Pancreas (tissue), 10 donors: ENCODE measurements around the gene ERCC8. TPM values are rescaled to one million over a fixed set of nuclear protein-coding genes. Genes with fewer than 3 reads are reported as not detected.
A peak's percentile ranks its signal among the peaks of the same experiment; 100 is the strongest.

Experiments
- ATAC-seq, 4 donors: fragments of 200-7000 bp; cut with Tn5 transposase; one replicate each; pipeline versions ENCODE4 v1.8.0 to v1.9.1; 2020; ENCODE audit warnings: mild to moderate bottlenecking in 4 of 4, moderate library complexity in 4 of 4
- DNase-seq, 6 donors: peaks; one replicate each; pipeline ENCODE4 v3.0.0-alpha.2; 2020
- FAIRE-seq: peaks from 2 replicates; lab custom pipeline; 2012; peaks lifted over from hg19 to GRCh38; lab: Jason Lieb, UNC
- H3K27ac ChIP-seq, 4 donors: fragments of 200-600 bp; sonication (generic); 1 replicate in 3 of 4; 2 replicates in 1 of 4; pipeline versions ENCODE4 v1.5.0 to v1.8.0; 2020
- H3K27me3 ChIP-seq, 4 donors: fragments of 200-600 bp; one replicate each; pipeline ENCODE4 v1.8.0; 2021
- H3K36me3 ChIP-seq, 3 donors: fragments of 200-600 bp; sonication (generic) in 1 of 3; one replicate each; pipeline versions ENCODE4 v1.5.0 to v1.8.0; 2020 to 2021
- H3K4me1 ChIP-seq, 3 donors: fragments of 200-600 bp; one replicate each; pipeline ENCODE4 v1.8.0; 2021
- H3K4me3 ChIP-seq, 4 donors: fragments of 200-600 bp; sonication (generic) in 2 of 4; one replicate each; pipeline versions ENCODE4 v1.5.0 to v1.8.0; 2020 to 2021
- H3K9me3 ChIP-seq, 4 donors: fragments of 200-600 bp; one replicate each; pipeline ENCODE4 v1.8.0; 2021
- CTCF ChIP-seq, 4 donors: fragments of 200-600 bp; sonication (generic) in 3 of 4; IDR thresholded peaks; one replicate each; pipeline versions ENCODE4 v1.5.0 to v1.8.0; 2021; ENCODE audit warnings: antibody characterized with exemption in 4 of 4
- WGBS, 2 donors: extraction: QIAGEN DNeasy Blood & Tissue Kit; methylation state at CpG; one replicate each; pipeline ENCODE4 v1.1.7; 2013; 5-methylcytosine and 5-hydroxymethylcytosine counted together
- intact Hi-C, 3 donors: fragments of 100-400 bp; cut with DNase I; formaldehyde crosslinking; loops; one replicate each; pipeline versions ENCODE4 v1.11.1 to v1.14.2; 2022
- polyA plus RNA-seq, 2 donors: library from polyadenylated mRNA; stranded (reverse); fragments of 200-250 nt; gene quantifications; one replicate each; pipeline ENCODE4 v1.2.3, GENCODE V29; 2013
- total RNA-seq, 6 donors: library from RNA; stranded (reverse); fragmentation: NEBNext Ultra II Directional in 4 of 6; extraction: Animal tissue kit (Norgen Biotek cat#: 25700) in 4 of 6; gene quantifications; one replicate each; pipeline versions ENCODE4 v1.2.1 to v1.2.4, GENCODE V29; 2021 to 2023
- donor health status: healthy with polysubstance abuse.
- donor health status: DM: no; HTN: no; CAD: no; lungs with moderate emphysema.
- donor health status: DM: no; HTN: no; CAD: no.
- donor health status: control.
- donor health status: control.
- donor health status: Bipolar disorder and iron deficiency.
- donor health status: DM: yes; HTN: yes; CAD: no.
- donor health status: DM: no; HTN: no; CAD: no.
- donor health status: DM: no; HTN: no; CAD: no.
- donor health status: DM: yes; HTN: yes; CAD: no.

Gene ERCC8
- total and polyA plus RNA-seq, 8 donors: 2.6 to 5.0 (median 4.0) TPM

- H3K9me3 ChIP-seq: no peaks in the 10 kb centered on the region
- 46 to 47% methylated on average over 3 of the region's 3 CpGs for WGBS, 2 donors
- peaks cover 0 to 9% (median 4%) of the 10 kb centered on the region in 3 donors for H3K4me1 ChIP-seq
- no peaks in the 10 kb centered on the region for H3K36me3 ChIP-seq
- FAIRE-seq (no peak), ATAC-seq (no peak), DNase-seq (no peak)
- no peak overlapping the region for H3K27ac ChIP-seq
- no peaks in the 10 kb centered on the region for H3K27me3 ChIP-seq
- intact Hi-C loops: no loop called here
- TF ChIP-seq CTCF (IDR thresholded peaks at IDR 0.05): no peak
- H3K4me3 ChIP-seq: no peak overlapping the region
These were observed 108.7 kb downstream of the ERCC8 start for GRCh38 chr5:60836131-60836530.

DNA sequence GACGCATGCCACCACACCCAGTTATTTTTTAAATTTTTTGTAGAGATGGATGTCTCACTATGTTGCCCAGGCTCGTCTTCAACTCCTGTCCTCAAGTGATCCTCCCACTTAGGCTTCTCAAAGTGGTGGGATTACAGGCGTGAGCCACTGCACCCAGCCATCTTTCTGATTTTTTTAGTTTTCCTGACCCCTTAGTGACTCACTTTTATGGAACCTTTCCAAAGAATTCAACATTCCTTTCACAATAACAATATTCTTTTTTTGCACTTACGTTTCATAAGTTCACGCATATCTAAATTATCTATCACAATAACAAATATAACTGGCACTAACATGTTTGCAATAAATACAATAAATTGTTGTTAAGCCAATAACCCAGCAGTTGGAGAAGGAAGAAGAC is 109.3 kb downstream of the ERCC8 start:
- FAIRE-seq: no peak
- H3K27me3 ChIP-seq: no peaks in the 10 kb centered on the region
- no peak overlapping the region for H3K4me3 ChIP-seq
- no peak for ATAC-seq
- TF ChIP-seq CTCF (IDR thresholded peaks at IDR 0.05): no peak
- H3K4me1 ChIP-seq: peaks cover 0 to 14% (median 4%) of the 10 kb centered on the region in 3 donors
- H3K27ac ChIP-seq: no peak overlapping the region
- intact Hi-C loops: no loop called here
- no peak for DNase-seq
- H3K36me3 ChIP-seq: no peaks in the 10 kb centered on the region
- 78 to 84% methylated on average over 5 of the region's 5 CpGs for WGBS, 2 donors
- H3K9me3 ChIP-seq: no peaks in the 10 kb centered on the region

GRCh38 chr5:60833520-60833919 is 111.3 kb downstream of the ERCC8 start:
- no peak overlapping the region for H3K27ac ChIP-seq
- no peaks in the 10 kb centered on the region for H3K27me3 ChIP-seq
- H3K9me3 ChIP-seq: peaks cover 0 to 3% (median 0%) of the 10 kb centered on the region in 4 donors
- ATAC-seq (no peak), FAIRE-seq (no peak), DNase-seq (no peak)
- H3K36me3 ChIP-seq: no peaks in the 10 kb centered on the region
- no peak overlapping the region for H3K4me3 ChIP-seq
- peaks cover 0 to 14% (median 4%) of the 10 kb centered on the region in 3 donors for H3K4me1 ChIP-seq
- intact Hi-C loops: no loop called here
- TF ChIP-seq CTCF (IDR thresholded peaks at IDR 0.05): no peak

- peaks cover 0 to 3% (median 0%) of the 10 kb centered on the region in 4 donors for H3K9me3 ChIP-seq
- DNase-seq (peak in 1 of 6 donors; percentile 7), ATAC-seq (peak; percentile 44 to 67 (median 60)), FAIRE-seq (peak; percentile 51)
- intact Hi-C loops: no loop called here
- no peaks in the 10 kb centered on the region for H3K36me3 ChIP-seq
- no peak overlapping the region for H3K4me3 ChIP-seq
- no peak for TF ChIP-seq CTCF (IDR thresholded peaks at IDR 0.05)
- H3K4me1 ChIP-seq: peaks cover 0 to 14% (median 0%) of the 10 kb centered on the region in 3 donors
- H3K27me3 ChIP-seq: no peaks in the 10 kb centered on the region
- peak overlapping the region in 1 of 4 donors; percentile 3 for H3K27ac ChIP-seq
These were observed 114.2 kb downstream of the ERCC8 start for GRCh38 chr5:60830581-60831127.

DNA sequence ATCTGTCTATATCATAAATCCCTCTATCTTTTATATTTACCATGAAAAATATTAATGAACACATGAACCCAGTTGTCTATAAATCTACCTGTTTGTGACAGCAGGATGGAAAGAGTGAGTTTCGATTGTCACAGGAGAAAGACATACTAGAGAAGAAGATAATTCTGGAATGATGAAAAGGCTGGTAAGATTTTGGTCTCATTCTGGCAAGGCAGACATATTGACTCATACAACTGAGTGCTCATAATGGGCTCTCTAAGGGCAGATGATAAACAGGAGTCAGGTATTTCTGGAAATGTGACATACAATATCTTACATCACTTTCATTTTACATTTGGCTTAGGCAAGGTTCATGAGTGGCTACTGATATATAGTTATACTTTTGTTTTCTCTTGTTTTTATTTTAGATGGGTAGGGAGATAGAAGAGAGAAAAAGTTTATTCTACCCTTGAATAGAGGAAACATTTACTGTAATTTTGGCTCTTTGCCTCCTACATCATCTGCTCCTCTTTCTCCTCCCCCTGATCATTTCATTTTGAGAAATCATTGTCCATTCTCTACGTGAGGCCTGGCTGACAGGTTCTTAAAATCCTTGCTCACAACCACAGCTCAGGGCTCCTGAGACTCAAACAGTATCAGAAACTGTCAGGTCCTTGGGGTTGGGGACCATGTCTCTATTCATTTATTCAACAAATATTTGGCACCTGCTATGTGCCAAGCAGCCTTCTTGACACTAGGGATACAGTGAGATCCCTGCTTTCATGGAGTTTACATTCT is 115.2 kb downstream of the ERCC8 start:
- H3K4me1 ChIP-seq: peaks cover 0 to 14% (median 0%) of the 10 kb centered on the region in 3 donors
- no peak overlapping the region for H3K27ac ChIP-seq
- intact Hi-C loops: no loop called here
- TF ChIP-seq CTCF (IDR thresholded peaks at IDR 0.05): no peak
- ATAC-seq (no peak), DNase-seq (no peak), FAIRE-seq (no peak)
- H3K9me3 ChIP-seq: peaks cover 0 to 3% (median 0%) of the 10 kb centered on the region in 4 donors
- no peaks in the 10 kb centered on the region for H3K36me3 ChIP-seq
- no peaks in the 10 kb centered on the region for H3K27me3 ChIP-seq
- H3K4me3 ChIP-seq: no peak overlapping the region
- 81 to 90% methylated on average over 2 of the region's 2 CpGs for WGBS, 2 donors
